Activated B cell treated with CpG ODN at 0.5 μM for 24 hours (primary cell): ENCODE measurements around the gene GSTK1. TPM values are rescaled to one million over a fixed set of nuclear protein-coding genes. Genes with fewer than 3 reads are reported as not detected.

ENCODE experiments used
- ATAC-seq: fragments of 200-7000 bp; cut with Tn5 transposase; one replicate; pipeline ENCODE4 v1.10.0; 2021; ENCODE audit warnings: low read depth, mild to moderate bottlenecking, moderate library complexity
- CTCF ChIA-PET: fragments of 350-600 bp; sonication (Branson Sonifier 250); formaldehyde crosslinking; loops from one replicate; lab custom pipeline; 2021; ENCODE audit warnings: antibody characterized with exemption; lab: Charles Lee
- POLR2A ChIA-PET: fragments of 350-600 bp; sonication (Branson Sonifier 250); formaldehyde crosslinking; loops from one replicate; lab custom pipeline; 2021; ENCODE audit warnings: antibody characterized with exemption; lab: Charles Lee
- DNase-seq: peaks from one replicate; pipeline ENCODE4 v3.0.0; 2022
- H3K27ac Mint-ChIP-seq: one replicate; pipeline ENCODE4 v1.8.0; 2020; ENCODE audit warnings: mixed read lengths
- H3K27me3 Mint-ChIP-seq: one replicate; pipeline ENCODE4 v1.8.0; 2021; ENCODE audit warnings: mixed read lengths
- H3K36me3 Mint-ChIP-seq: one replicate; pipeline ENCODE4 v1.8.0; 2021; ENCODE audit warnings: low read depth, mixed read lengths
- H3K4me1 Mint-ChIP-seq: one replicate; pipeline ENCODE4 v1.8.0; 2021; ENCODE audit warnings: mixed read lengths
- H3K4me3 Mint-ChIP-seq: one replicate; pipeline ENCODE4 v1.8.0; 2020; ENCODE audit warnings: mild to moderate bottlenecking, mixed read lengths
- H3K9me3 Mint-ChIP-seq: one replicate; pipeline ENCODE4 v1.8.0; 2020; ENCODE audit warnings: mixed read lengths
- CTCF ChIP-seq: fragments of 200-600 bp; IDR thresholded peaks from one replicate; pipeline ENCODE4 v1.8.0; 2022; ENCODE audit warnings: antibody characterized with exemption, mild to moderate bottlenecking
- intact Hi-C: fragments of 100-400 bp; cut with micrococcal nuclease; formaldehyde crosslinking; loops from one replicate; pipeline ENCODE4 v1.15.1; 2024
- total RNA-seq: library from RNA; stranded (reverse); gene quantifications from 2 replicates; pipeline ENCODE4 v1.2.3, GENCODE V29; 2022

GSTK1 gene
- total RNA-seq, 1 donor from 2014 or later, result 144 TPM

GRCh38 chr7:143238289-143238980, 24.8 kb upstream of the GSTK1 start:
- no peak for ATAC-seq
- ChIA-PET CTCF (interaction anchor here (3.3 to 4.3 kb wide), 2 partner anchors 18 to 178 kb away, joined by 19 to 118 read pairs; no protein-coding TSS in a partner anchor), POLR2A (no interaction called here)
- H3K36me3 Mint-ChIP-seq, result no peaks in the 10 kb centered on the region
- no peak overlapping the region for H3K27ac Mint-ChIP-seq
- no peak for TF ChIP-seq CTCF
- peaks cover 21% of the 10 kb centered on the region for H3K9me3 Mint-ChIP-seq
- peaks cover 2% of the 10 kb centered on the region for H3K4me1 Mint-ChIP-seq
- H3K4me3 Mint-ChIP-seq, result no peak overlapping the region
- H3K27me3 Mint-ChIP-seq, result peaks cover 14% of the 10 kb centered on the region
- no peak for DNase-seq
- intact Hi-C loops, result no loop called here

DNA sequence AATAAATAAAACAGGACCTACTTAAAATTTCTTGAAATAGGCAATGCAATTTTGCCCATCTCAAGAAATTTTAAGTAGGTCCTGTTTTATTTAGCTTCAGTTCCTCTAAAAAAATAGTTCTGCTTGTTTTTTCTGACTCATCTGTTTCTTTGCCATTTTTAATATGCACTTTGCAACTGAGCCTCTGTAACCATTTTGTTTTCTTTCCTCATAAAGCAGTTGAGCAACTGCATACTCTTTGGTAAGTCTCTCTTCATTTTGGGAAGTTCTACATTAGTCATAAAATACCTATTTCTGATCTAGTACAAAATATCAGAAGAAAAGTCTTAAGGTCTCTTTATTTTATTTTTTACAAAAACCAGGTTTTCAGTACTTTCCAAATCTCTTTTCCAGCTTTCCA, 23.4 kb upstream of the GSTK1 start:
- intact Hi-C loops, result loop anchor here (1.0 to 10.0 kb wide), 10 partner anchors 17 to 1155 kb away; partner anchors contain the start of genes CASP2, EPHA1 and FAM131B
- TF ChIP-seq CTCF, result no peak
- CTCF ChIA-PET, result interaction anchor here (0.9 to 4.3 kb wide), 28 partner anchors 10 to 1198 kb away, joined by 3 to 118 read pairs (median 7); partner anchors contain the start of genes EPHA1 and GSTK1
- no peaks in the 10 kb centered on the region for H3K36me3 Mint-ChIP-seq
- H3K9me3 Mint-ChIP-seq, result peaks cover 21% of the 10 kb centered on the region
- POLR2A ChIA-PET, result interaction anchor here (1.3 to 1.5 kb wide), 2 partner anchors 23 to 140 kb away, joined by 4 to 10 read pairs; partner anchors contain the start of gene GSTK1
- H3K27ac Mint-ChIP-seq, result no peak overlapping the region
- H3K27me3 Mint-ChIP-seq, result peaks cover 14% of the 10 kb centered on the region
- H3K4me3 Mint-ChIP-seq, result no peak overlapping the region
- peaks cover 2% of the 10 kb centered on the region for H3K4me1 Mint-ChIP-seq
- ATAC-seq, result no peak
- no peak for DNase-seq

DNA sequence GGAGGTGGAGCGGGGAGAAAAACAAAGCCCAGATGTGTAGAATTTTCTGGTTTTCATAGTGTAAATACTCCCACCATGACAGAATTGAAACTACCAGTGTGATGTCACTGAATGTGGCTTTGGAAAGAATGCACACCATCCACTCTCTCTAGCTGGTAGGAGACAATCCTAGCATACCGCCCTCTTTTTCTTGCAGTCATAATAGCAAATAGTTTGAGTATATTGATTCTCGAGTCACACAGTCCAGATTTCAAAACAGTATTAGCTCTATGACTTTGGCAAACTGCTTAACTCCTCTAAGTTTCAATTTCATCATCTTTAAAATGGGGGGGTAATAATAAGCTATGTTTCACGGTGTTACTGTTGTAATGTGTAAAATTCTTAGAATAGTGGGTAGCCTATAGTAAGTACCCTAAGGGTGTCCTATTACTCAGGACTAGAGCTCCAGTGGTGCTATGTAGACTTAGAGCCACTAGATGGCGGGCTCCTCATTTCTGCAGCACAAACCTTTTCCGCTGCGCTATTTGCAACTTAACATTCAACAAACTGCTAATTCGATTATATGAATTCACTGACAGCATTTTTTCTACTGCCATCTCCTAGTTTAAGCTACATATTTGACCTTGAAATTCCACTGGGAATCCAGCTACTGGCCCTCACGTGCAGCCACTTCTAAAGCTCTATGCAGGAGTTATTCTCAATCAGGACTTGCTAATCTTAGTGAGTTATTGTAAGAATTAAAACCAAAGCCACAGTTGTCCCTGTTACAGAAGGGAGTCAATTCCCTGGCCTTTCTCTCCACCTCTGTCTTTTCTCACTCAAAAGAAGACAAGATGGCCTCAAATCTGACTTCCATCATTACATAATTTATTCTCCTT, 22.7 kb upstream of the GSTK1 start:
- no peak overlapping the region for H3K27ac Mint-ChIP-seq
- CTCF ChIA-PET, result interaction anchor here (0.6 to 4.3 kb wide), 46 partner anchors 8 to 1197 kb away, joined by 3 to 118 read pairs (median 5); partner anchors contain the start of genes CASP2, EPHA1 and GSTK1
- ATAC-seq (peak; percentile 98), DNase-seq (no peak)
- intact Hi-C loops, result loop anchor here (1.0 to 10.0 kb wide), 10 partner anchors 17 to 1154 kb away; partner anchors contain the start of genes CASP2, EPHA1 and FAM131B
- H3K36me3 Mint-ChIP-seq, result no peaks in the 10 kb centered on the region
- H3K9me3 Mint-ChIP-seq, result peaks cover 17% of the 10 kb centered on the region
- TF ChIP-seq CTCF, result peak; percentile 51
- peaks cover 4% of the 10 kb centered on the region for H3K4me1 Mint-ChIP-seq
- POLR2A ChIA-PET, result interaction anchor here (1.3 to 1.5 kb wide), 2 partner anchors 23 to 140 kb away, joined by 4 to 10 read pairs; partner anchors contain the start of gene GSTK1
- H3K27me3 Mint-ChIP-seq, result peaks cover 14% of the 10 kb centered on the region
- H3K4me3 Mint-ChIP-seq, result no peak overlapping the region

DNA sequence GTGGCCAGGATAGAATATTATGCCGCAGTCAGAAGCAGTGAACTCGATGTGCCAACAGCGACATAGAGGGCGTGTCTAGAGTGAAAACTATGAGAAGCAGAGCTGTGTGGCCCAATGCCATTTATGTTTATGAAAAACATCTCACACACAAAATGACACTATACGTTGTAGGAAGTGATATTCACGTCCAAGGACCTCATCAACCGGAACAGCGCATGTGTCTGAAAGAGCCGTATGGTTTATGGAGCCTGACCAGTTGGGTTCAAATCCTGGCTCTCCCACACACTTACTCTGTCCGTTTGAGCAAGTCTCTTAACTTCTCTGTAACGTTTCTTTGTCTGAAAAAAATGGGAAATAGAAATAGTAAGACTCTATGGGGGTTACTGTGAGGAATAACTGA, 20.9 kb upstream of the GSTK1 start:
- intact Hi-C loops, result loop anchor here (10.0 kb wide), 2 partner anchors 262 to 1152 kb away; no protein-coding TSS in a partner anchor
- H3K9me3 Mint-ChIP-seq, result peaks cover 1% of the 10 kb centered on the region
- no peak overlapping the region for H3K4me3 Mint-ChIP-seq
- ATAC-seq (no peak), DNase-seq (no peak)
- ChIA-PET CTCF (interaction anchor here (1.5 to 4.3 kb wide), 3 partner anchors 58 to 174 kb away, joined by 5 to 118 read pairs (median 51); no protein-coding TSS in a partner anchor), POLR2A (no interaction called here)
- H3K27me3 Mint-ChIP-seq, result peaks cover 10% of the 10 kb centered on the region
- TF ChIP-seq CTCF, result no peak
- H3K4me1 Mint-ChIP-seq, result peaks cover 21% of the 10 kb centered on the region
- no peak overlapping the region for H3K27ac Mint-ChIP-seq
- no peaks in the 10 kb centered on the region for H3K36me3 Mint-ChIP-seq
